ENCODE measurements around the gene UBAC1. TPM values are rescaled to one million over a fixed set of nuclear protein-coding genes. Genes with fewer than 3 reads are reported as not detected.

The UBAC1 gene
- total and polyA plus RNA-seq, 9 of the 15 experiments (the other 6 are each of a cell fraction or from before 2014, with no cell fraction given), result 94.0 to 399 (median 228) TPM

DNA sequence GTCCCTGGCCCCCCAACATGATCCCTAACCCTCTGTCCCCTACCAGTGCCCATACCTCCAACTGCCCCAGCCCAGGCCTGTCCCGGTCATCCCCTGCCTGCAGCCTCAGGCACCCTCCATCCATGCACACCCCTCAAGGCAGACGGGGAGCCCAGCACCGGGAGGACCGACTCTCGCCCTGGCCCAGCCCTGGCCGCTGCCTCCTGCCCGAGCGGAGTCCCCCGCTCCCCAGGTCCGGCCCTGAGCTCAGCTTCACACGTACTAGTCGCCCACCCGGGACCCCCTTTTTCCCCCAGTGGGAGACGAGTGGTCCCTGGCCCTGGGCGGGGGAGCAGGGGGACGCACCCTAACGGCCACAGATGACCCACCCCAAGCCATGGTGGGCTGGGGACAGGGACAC lies 49.0 kb upstream of the UBAC1 start:
- ChIA-PET POLR2A (no interaction called here), CTCF (ENCODE audit: low intra/inter-chr PET ratio) (no interaction called here)
- H3K27ac ChIP-seq (ENCODE audit: extremely low read depth, low read depth, low read length), result no peak overlapping the region
- in situ Hi-C loops (cut with MboI), result no loop called here
- no peak for DNase-seq (ENCODE audit: extremely low read depth in 1 of 4, low spot score in 3 of 4)
- no peak overlapping the region for H3K4me2 ChIP-seq (ENCODE audit: insufficient read depth, low read length)
- no peak for TF ChIP-seq ZNF511 (CRISPR knock-in tag; IDR thresholded peaks at IDR 0.05)
- no peak for TF ChIP-seq CBFA2T2 (conservative IDR thresholded peaks at IDR 0.05)
- no peak for TF ChIP-seq ZNF41 (CRISPR knock-in tag; conservative IDR thresholded peaks at IDR 0.05)
- TF ChIP-seq ZBTB1 (CRISPR knock-in tag; IDR thresholded peaks at IDR 0.05; ENCODE audit: borderline replicate concordance, low read depth), result no peak
- TF ChIP-seq ZBTB5 (IDR thresholded peaks at IDR 0.05), result no peak
- no peak for TF ChIP-seq RAD51 (IDR thresholded peaks at IDR 0.05; ENCODE audit: borderline replicate concordance, low read depth)
- no peak for TF ChIP-seq ZNF23 (CRISPR knock-in tag; IDR thresholded peaks at IDR 0.05)
- TF ChIP-seq ZKSCAN3 (CRISPR knock-in tag; IDR thresholded peaks at IDR 0.05), result no peak
- TF ChIP-seq ZNF655 (CRISPR knock-in tag; IDR thresholded peaks at IDR 0.05), result no peak
- no peak for TF ChIP-seq MECOM (CRISPR knock-in tag; IDR thresholded peaks at IDR 0.05)
- TF ChIP-seq FOXK2 (conservative IDR thresholded peaks at IDR 0.05 in 1 of 2, IDR thresholded peaks at IDR 0.05 in 1 of 2; ENCODE audit: low read depth in 2 of 2), result no peak
- TF ChIP-seq ZNF408 (CRISPR knock-in tag; IDR thresholded peaks at IDR 0.05; ENCODE audit: low read depth), result no peak
- TF ChIP-seq LEF1 (IDR thresholded peaks at IDR 0.05), result no peak
- no peak for TF ChIP-seq ZNF143 (CRISPR knock-in tag; IDR thresholded peaks at IDR 0.05)
- no peak for TF ChIP-seq POLR2AphosphoS2 (IDR thresholded peaks at IDR 0.05; ENCODE audit: low read length)
- no peak for TF ChIP-seq RBM34 (IDR thresholded peaks at IDR 0.05; ENCODE audit: borderline replicate concordance, insufficient read depth, low read length)
- TF ChIP-seq RHOXF2B (CRISPR knock-in tag; conservative IDR thresholded peaks at IDR 0.05), result no peak
- no peak for TF ChIP-seq PREB (CRISPR knock-in tag; IDR thresholded peaks at IDR 0.05)
- intact Hi-C loops (cut with micrococcal nuclease), result no loop called here
- 82% methylated on average over 15 of the region's 17 CpGs for WGBS (ENCODE audit: insufficient coverage, low coverage, missing lambda C conversion rate)
- no peaks in the 10 kb centered on the region for H4K20me1 ChIP-seq (replicated peaks; ENCODE audit: control insufficient read depth, insufficient read depth, low read length)
- BruUV-seq (replicated peaks), result no TSS peak
- H3K36me3 ChIP-seq (ENCODE audit: control insufficient read depth, insufficient read depth, low read length), result peaks cover 52% of the 10 kb centered on the region; the same call in 1 of the 3 replicates
- no peak for ATAC-seq
- no peak overlapping the region for H3K9ac ChIP-seq (ENCODE audit: insufficient read depth in 1 of 2, low read depth in 2 of 2, low read length in 2 of 2)
- no peak for FAIRE-seq
- no peak overlapping the region for H2AFZ ChIP-seq (ENCODE audit: low read depth, low read length)
- no peak overlapping the region for H3K4me3 ChIP-seq
- H3K4me1 ChIP-seq (replicated peaks in 1 of 2; ENCODE audit: control insufficient read depth in 2 of 2, insufficient read depth in 2 of 2, low read length in 2 of 2), result peaks cover 0 to 54% of the 10 kb centered on the region in 2 experiments; a peak in 2 of 5 replicates
- H3K9me3 ChIP-seq (replicated peaks; ENCODE audit: control insufficient read depth, insufficient read depth, low read depth, low read length), result no peaks in the 10 kb centered on the region
- H3K27me3 ChIP-seq (ENCODE audit: control insufficient read depth in 2 of 2, insufficient read depth in 2 of 2, low read length in 2 of 2), result no peaks in the 10 kb centered on the region
- H3K9me1 ChIP-seq (ENCODE audit: control insufficient read depth, insufficient read depth, low read length), result peaks cover 17% of the 10 kb centered on the region
- no peaks in the 10 kb centered on the region for H3K79me2 ChIP-seq (ENCODE audit: control insufficient read depth, insufficient read depth, low read length)
